HG03280 (cell line): ENCODE data around the gene TYW1.
"Not testable (repeated sequence)": the region's sequence is repeated elsewhere in the genome, so short reads cannot be mapped to it uniquely, and the experiment has no call there.

Source experiments
- ATAC-seq: cut with Tn5 transposase; IDR thresholded peaks from one replicate; pipeline ENCODE4 v1.9.1; 2021; ENCODE audit warnings: mild to moderate bottlenecking, moderate library complexity; ENCODE audit not compliant: unreplicated experiment

TYW1 gene

DNA sequence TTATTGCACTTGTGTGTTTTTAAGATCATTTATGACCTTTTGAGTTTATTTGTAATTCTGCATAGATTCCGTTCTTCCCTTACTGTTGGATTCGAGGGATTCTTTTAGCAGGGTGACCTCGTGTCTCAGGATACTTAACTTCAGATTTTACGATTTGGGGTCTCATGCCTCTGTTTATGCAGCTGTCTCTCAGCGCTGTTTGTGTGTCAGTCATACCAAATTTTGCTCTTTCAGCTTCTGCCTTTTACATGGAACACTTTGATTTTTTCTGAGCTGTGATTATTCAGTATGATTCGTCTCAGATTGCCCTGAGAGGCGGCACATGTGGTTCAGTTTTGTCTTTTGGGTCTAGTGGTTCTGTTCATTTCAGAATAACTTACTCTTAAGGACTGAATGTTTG, 236.9 kb downstream of the TYW1 start:
- ATAC-seq = not testable (repeated sequence)

DNA sequence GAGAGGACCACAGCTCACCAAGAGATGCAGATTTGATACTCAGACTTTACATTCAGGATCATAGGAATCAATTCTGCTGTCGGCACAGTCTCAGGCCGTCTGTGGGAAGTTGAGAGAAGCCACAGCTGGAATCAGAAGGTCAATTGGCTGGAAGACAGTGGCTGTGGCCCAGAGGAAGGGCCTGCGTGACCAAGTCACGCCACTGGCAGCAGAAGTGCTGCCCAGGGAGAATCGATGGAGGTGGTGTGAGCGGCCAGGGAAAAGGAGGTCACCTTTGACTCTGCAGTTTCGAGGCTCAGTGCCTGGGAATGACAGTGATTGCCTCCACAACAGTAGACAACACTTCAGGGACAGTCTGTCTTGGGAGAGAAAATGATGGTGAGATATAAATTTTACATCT, 239.6 kb downstream of the TYW1 start:
- ATAC-seq = not testable (repeated sequence)

DNA sequence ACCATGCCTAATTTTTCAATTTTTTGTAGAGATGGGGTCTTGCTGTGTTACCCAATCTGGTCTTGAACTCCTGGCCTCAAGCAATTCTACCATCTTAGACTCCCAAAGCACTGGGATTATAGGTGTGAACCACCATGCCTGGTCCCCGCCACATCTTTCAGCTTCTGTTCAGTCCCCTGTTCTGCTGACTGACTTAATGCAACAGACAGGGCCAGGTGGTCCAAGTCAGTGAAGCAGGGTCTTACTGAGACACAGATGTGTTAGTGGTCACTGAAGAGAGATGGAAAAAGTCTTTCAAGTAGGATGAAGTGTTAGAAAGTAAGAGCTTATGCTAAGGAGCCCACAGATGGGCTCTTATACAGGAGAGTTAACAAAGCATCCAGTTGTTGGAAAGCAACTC, 246.2 kb downstream of the TYW1 start:
- ATAC-seq = not testable (repeated sequence)

DNA sequence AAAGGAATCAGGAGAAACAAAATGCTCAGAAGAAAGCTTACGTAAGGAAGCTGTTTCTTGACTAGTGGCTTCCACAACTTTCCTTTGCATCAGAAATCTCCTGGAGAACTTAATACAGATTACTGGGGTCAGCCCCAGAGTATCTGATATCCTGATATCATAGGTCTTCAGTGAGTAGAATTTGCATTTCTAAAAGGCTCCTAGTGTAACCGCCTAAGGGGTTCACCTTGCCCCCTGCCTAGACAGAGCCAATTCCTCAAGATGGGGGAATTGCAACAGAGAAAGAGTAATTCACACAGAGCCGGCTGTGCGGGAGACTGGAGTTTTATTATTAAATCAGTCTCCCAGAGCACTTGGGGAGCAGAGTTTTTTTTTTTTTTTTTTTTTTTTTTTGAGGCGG, 251.7 kb downstream of the TYW1 start:
- not testable (repeated sequence) for ATAC-seq

DNA sequence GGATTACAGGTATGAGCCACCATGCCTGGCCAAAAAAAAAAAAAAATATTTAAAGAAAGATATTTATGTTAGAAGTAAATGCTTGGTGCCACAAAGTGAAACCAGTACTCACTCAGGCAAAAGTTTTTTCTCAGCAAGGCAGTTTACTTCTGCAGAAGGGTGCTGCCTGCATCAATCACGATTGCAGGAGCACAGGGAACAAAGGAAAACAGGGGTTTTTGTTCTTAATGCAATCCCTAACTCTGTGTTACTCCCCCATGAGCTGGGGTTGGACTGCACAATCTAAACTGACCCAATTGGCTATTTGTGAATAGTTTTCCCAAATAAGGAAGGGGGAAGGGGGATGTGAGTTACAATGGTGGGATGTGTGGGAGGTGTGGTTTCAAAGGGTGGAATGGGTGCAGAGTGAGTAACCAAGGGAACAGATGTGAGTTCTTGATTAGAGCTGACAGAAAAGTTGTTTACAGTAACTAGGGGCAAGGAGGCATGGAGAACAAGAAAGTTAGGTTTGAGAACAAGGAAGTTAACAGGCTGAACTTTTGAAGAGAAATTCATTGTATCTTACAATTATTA, 255.4 kb downstream of the TYW1 start:
- ATAC-seq = no peak

DNA sequence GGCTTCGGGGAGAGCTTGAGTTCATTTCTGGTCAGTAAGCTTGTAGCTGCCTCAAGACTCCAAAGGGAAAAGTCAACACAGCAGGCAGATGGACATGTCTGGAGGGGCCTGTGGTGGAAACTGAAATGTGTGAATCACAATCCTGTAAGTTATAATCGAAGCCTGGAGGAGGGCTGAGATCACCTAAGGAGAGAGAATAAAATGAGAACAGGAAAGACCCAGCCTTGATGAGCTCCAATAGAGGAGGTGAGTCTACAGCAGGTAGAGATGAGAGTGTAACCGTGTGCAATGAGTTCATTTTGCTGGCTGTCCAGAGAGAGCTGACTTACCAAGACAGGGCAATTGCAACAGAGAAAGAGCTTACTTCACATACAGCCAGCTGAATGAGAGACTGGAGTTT, 258.4 kb downstream of the TYW1 start:
- not testable (repeated sequence) for ATAC-seq

DNA sequence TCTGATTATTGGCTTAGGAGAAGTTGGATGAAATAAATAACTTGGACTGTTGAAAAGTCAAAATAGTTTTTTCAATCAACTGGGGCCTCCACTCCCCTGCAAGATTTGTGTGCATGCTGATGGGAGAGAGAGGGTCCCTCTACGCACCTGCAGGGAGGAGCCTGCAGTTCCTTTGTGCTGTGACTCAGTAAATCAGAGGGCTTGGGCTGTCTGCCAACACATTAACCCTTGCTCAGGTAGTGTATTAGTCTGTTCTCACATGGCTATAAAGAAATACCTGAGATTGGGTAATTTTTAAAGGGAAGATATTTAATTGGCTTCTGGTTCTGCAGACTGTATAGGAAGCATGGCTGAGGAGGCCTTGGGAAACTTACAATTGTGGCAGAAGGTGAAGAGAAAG, 261.1 kb downstream of the TYW1 start:
- ATAC-seq = not testable (repeated sequence)

DNA sequence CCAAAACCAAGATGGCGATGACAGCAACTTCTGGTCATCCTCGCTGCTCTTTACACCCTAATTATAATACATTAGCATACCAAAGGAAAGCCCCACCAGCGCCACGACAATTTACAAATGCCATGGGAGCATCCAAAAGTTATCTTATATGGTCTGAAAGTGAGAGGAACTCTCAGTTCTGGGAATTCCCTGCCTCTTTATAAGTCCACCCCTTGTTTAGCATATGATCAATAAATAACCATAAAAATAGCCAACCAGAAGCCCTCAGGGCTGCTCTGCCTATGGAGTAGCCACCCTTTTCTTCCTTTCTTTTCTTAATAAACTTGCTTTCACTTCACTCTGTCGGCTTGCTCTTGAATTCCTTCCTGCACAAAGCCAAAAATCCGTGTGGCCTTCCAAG, 262.7 kb downstream of the TYW1 start:
- ATAC-seq = not testable (repeated sequence)

DNA sequence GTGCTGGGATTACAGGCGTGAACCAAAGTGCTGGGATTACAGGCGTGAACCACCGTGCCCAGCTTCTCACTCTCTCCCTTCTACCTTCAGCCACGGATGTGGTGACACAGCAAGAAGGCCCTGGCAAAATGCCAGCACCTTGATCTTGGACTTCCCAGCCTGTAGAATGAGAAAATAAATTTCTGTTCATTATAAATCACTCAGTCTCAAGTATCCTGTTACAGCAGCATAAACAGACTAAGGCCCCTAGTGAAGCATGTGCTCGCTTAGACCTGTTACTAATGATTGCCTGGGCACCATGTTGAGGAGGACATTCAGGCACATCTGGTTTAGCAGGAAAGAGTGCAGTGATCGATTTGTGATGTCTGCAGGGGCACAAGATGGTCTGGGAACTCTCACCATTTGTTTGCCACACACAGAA, 263.5 kb downstream of the TYW1 start:
- not testable (repeated sequence) for ATAC-seq

DNA sequence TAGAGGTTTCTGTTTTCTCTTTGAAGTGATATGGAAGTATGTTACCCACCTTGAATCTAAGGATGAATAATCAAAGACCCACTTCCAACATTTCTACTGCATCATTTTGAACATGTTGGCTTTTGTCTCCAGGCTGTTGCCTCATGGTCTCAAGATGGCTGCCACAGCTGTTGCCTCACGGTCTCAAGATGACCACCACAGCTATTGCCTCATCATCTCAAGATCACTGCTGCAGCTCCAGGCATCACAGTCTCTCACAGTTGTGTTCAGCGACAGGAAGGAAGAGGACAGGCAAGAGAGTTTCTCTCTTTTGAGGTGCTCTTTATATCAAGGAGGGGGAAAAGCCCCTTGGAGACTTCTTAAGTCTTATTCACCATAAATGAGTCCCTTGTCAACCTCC, 267.4 kb downstream of the TYW1 start:
- not testable (repeated sequence) for ATAC-seq

DNA sequence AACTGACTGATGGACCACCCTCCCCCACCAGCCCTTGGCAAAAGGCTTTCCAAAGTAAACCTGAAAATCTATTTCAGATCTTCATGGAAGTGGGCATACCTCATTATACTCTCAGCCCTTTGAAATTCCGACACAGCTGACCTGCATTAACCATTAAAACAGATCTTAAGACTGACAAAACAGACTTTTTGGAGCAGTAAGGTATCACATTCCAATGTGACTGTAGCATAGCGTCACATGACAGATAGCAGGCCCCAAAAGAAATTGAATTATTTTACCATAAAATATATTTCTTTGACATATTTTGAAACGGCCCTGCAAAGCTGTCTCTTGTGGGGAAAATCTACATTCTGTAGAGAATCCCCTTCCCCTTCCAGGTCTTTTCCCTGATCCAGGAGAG, 269.4 kb downstream of the TYW1 start:
- not testable (repeated sequence) for ATAC-seq

DNA sequence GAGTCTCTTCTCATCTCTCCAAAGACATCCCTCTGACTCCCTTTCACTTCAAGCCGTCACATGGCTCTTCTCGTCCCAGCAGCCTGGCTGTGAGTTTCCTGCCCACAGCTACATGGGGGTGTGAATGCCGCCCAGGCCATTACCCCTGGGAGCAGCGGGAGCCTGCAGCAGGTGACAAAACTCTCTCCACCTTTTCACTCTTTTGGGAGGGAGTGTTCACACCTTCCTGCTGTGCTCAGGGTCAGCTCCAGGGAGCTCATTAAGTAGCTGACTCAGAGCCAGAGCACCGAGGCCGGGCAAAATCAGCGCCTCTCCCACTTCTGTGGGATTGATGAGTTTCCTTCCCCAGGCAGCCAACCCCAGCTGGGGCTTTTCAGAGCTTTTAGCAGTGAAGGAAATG, 271.3 kb downstream of the TYW1 start:
- no peak for ATAC-seq

DNA sequence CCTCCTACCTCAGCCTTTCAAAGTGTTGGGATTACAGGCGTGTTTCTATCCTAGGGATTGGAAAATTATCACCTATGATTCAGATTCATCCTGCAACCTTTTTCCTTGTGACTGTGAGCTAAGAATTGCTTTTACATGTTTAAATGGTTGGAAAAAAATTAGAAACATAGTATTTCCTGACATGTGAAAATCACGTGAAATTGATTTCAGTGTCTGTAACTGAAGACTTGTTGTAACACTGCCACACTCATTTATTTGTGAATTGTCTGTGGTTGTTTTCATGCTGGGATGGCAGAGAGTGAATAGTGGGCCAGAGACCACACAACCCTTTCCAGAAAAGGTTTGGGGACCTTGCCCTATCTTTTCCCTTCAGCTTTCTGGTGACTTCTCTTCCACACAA, 273.3 kb downstream of the TYW1 start:
- ATAC-seq = not testable (repeated sequence)
